SK-N-SH (cell line): ENCODE results near the gene LNPK. TPM values are rescaled to one million over a fixed set of nuclear protein-coding genes. Genes with fewer than 3 reads are reported as not detected.

ENCODE experiments used
- CTCF ChIA-PET: fragments of 300-600, 350-600 bp; formaldehyde crosslinking; extraction: SDS; loops from one replicate; lab custom pipeline; 2021; lab: Yijun Ruan, JAX
- POLR2A ChIA-PET: fragments of 350-600 bp; sonication (Branson Sonifier 250); formaldehyde crosslinking; extraction: SDS; loops from one replicate; lab custom pipeline; 2020; ENCODE audit warnings: antibody characterized with exemption, inconsistent platforms; lab: Yijun Ruan, JAX
- DNase-seq: peaks from one replicate; pipeline ENCODE4 v3.0.0; 2012
- H2AFZ ChIP-seq: fragments of 200-600 bp; sonication (generic); 2 replicates; pipeline ENCODE4 v1.8.1; 2016; ENCODE audit warnings: antibody characterized with exemption, mild to moderate bottlenecking, low read depth
- H3F3A ChIP-seq: fragments of 200-600 bp; sonication (generic); replicated peaks from 2 replicates; pipeline ENCODE3; 2016; ENCODE audit warnings: antibody characterized with exemption, mild to moderate bottlenecking; ENCODE audit not compliant: insufficient read depth
- H3K27ac ChIP-seq, 2 experiments: fragments of 200-500 bp in 1 of 2; fragments of 200-600 bp in 1 of 2; sonication (Bioruptor generic) in 1 of 2; sonication (generic), shearing (Covaris generic) in 1 of 2; 2 replicates each; pipeline versions ENCODE4 v1.5.1 to v1.6.1; 2014 to 2016; ENCODE audit warnings: low read depth in 2 of 2, inconsistent platforms in 1 of 2, low read length in 1 of 2, mild to moderate bottlenecking in 1 of 2, mixed read lengths in 1 of 2
- H3K27me3 ChIP-seq: fragments of 200-600 bp; sonication (generic), shearing (Covaris generic); 2 replicates; pipeline ENCODE4 v1.6.1; 2016; ENCODE audit warnings: mixed run types; ENCODE audit not compliant: insufficient read depth
- H3K36me3 ChIP-seq, 2 experiments: fragments of 200-500 bp in 1 of 2; fragments of 200-600 bp in 1 of 2; sonication (Bioruptor generic) in 1 of 2; sonication (generic) in 1 of 2; replicated peaks in 1 of 2; 2 replicates each; pipeline versions ENCODE3 to v1.5.1; 2014 to 2016; ENCODE audit warnings: low read length in 1 of 2, mild to moderate bottlenecking in 1 of 2; ENCODE audit not compliant: insufficient read depth in 2 of 2, control insufficient read depth in 1 of 2
- H3K4me1 ChIP-seq, 2 experiments: fragments of 200-500 bp in 1 of 2; fragments of 200-600 bp in 1 of 2; sonication (Bioruptor generic) in 1 of 2; sonication (generic), shearing (Covaris generic) in 1 of 2; 2 replicates each; pipeline versions ENCODE4 v1.5.1 to v1.6.1; 2014 to 2016; ENCODE audit warnings: low read depth in 1 of 2, low read length in 1 of 2, mixed run types in 1 of 2; ENCODE audit not compliant: insufficient read depth in 2 of 2, control insufficient read depth in 1 of 2
- H3K4me2 ChIP-seq: fragments of 200-600 bp; sonication (generic), shearing (Covaris generic); 2 replicates; pipeline ENCODE4 v1.6.1; 2017; ENCODE audit warnings: mixed run types
- H3K4me3 ChIP-seq, 2 experiments: fragments of 200-500 bp in 1 of 2; fragments of 200-600 bp in 1 of 2; sonication (Bioruptor generic) in 1 of 2; sonication (generic), shearing (Covaris generic) in 1 of 2; 2 replicates each; pipeline versions ENCODE4 v1.5.1 to v1.8.1; 2014 to 2016; ENCODE audit warnings: low read depth in 2 of 2, inconsistent platforms in 1 of 2, low read length in 1 of 2, mild to moderate bottlenecking in 1 of 2, mixed read lengths in 1 of 2, moderate library complexity in 1 of 2
- H3K79me2 ChIP-seq: fragments of 200-600 bp; sonication (generic); 2 replicates; pipeline ENCODE4 v1.8.1; 2017; ENCODE audit warnings: mild to moderate bottlenecking; ENCODE audit not compliant: insufficient read depth
- H3K9ac ChIP-seq: fragments of 200-600 bp; sonication (generic); 2 replicates; pipeline ENCODE4 v1.6.1; 2017; ENCODE audit warnings: mixed run types
- H3K9me2 ChIP-seq: fragments of 200-600 bp; sonication (generic); 2 replicates; pipeline ENCODE4 v1.6.1; 2017; ENCODE audit warnings: mixed run types
- H3K9me3 ChIP-seq: fragments of 200-600 bp; sonication (generic); 2 replicates; pipeline ENCODE4 v1.6.1; 2017; ENCODE audit warnings: mixed run types, mild to moderate bottlenecking, moderate library complexity
- H4K20me1 ChIP-seq: fragments of 200-600 bp; sonication (generic); 2 replicates; pipeline ENCODE4 v1.6.1; 2017; ENCODE audit warnings: mild to moderate bottlenecking, mixed run types; ENCODE audit not compliant: insufficient read depth
- FOSL2 ChIP-seq: IDR thresholded peaks from 2 replicates; pipeline ENCODE4 v1.4.0; 2012; ENCODE audit warnings: low read depth, mild to moderate bottlenecking, moderate library complexity, borderline replicate concordance
- FOXM1 ChIP-seq: IDR thresholded peaks from 2 replicates; pipeline ENCODE4 v1.4.0; 2012; ENCODE audit warnings: low read depth, mild to moderate bottlenecking
- GATA2 ChIP-seq: sonication (generic); formaldehyde crosslinking; IDR thresholded peaks from 2 replicates; pipeline ENCODE4 v1.5.0; 2020; ENCODE audit warnings: mild to moderate bottlenecking, missing genetic modification reagents
- IRF3 ChIP-seq: fragments of 150-350 bp; IDR thresholded peaks from 2 replicates; pipeline ENCODE4 v1.6.1; 2016; ENCODE audit warnings: mild to moderate bottlenecking, low read depth, low read length
- MAX ChIP-seq: IDR thresholded peaks from 2 replicates; pipeline ENCODE4 v1.4.0; 2012; ENCODE audit warnings: low read depth
- MEF2A ChIP-seq: IDR thresholded peaks from 2 replicates; pipeline ENCODE4 v1.4.0; 2012; ENCODE audit warnings: low read depth, borderline replicate concordance
- NRF1 ChIP-seq: IDR thresholded peaks from 2 replicates; pipeline ENCODE4 v1.6.1; 2012; ENCODE audit warnings: low read depth, mild to moderate bottlenecking, low read length
- POLR2AphosphoS5 ChIP-seq: IDR thresholded peaks from 2 replicates; pipeline ENCODE4 v1.6.1; 2012; ENCODE audit warnings: low read depth, low read length
- RCOR1 ChIP-seq: fragments of 150-350 bp; IDR thresholded peaks from 2 replicates; pipeline ENCODE4 v1.6.1; 2017; ENCODE audit warnings: antibody characterized with exemption, low read length
- REST ChIP-seq: IDR thresholded peaks from 2 replicates; pipeline ENCODE4 v1.6.1; 2012; ENCODE audit warnings: mild to moderate bottlenecking, low read depth, low read length, moderate library complexity
- RFX5 ChIP-seq: IDR thresholded peaks from 2 replicates; pipeline ENCODE4 v1.6.1; 2012; ENCODE audit warnings: mild to moderate bottlenecking, improper control_type of control experiment, low read length
- TAF1 ChIP-seq: IDR thresholded peaks from 2 replicates; pipeline ENCODE4 v1.6.1; 2012; ENCODE audit warnings: low read depth, mild to moderate bottlenecking, low read length, moderate library complexity, borderline replicate concordance
- TCF12 ChIP-seq: IDR thresholded peaks from 2 replicates; pipeline ENCODE4 v1.4.0; 2012
- ZBTB33 ChIP-seq: IDR thresholded peaks from 2 replicates; pipeline ENCODE4 v1.4.0; 2012; ENCODE audit warnings: low read depth, borderline replicate concordance
- WGBS: methylation state at CpG from one replicate; pipeline ENCODE4 v1.1.6; 2017; ENCODE audit warnings: low lambda C conversion rate; 5-methylcytosine and 5-hydroxymethylcytosine counted together
- polyA plus RNA-seq, 3 experiments: library from polyadenylated mRNA; depleted of rRNA; stranded (reverse); fragments of >200 nt; gene quantifications; 2 replicates each; pipeline ENCODE4 v1.2.3, GENCODE V29; 2012
- TF ChIP-seq, protein P1 (sequence below): IDR thresholded peaks from 2 replicates; pipeline ENCODE4; 2012
- TF ChIP-seq, protein P2 (sequence below): IDR thresholded peaks from 2 replicates; pipeline ENCODE4 v1.4.0; 2012; ENCODE audit warnings: low read depth, borderline replicate concordance

Gene LNPK
- polyA plus RNA-seq, 1 of the 3 experiments (the other 2 are of a cell fraction) = 5.0 TPM

- Histone ChIP-seq H3K4me3 (no peak overlapping the region), H4K20me1 (no peaks in the 10 kb centered on the region), H3K27ac (no peak overlapping the region), H3K9me2 (no peaks in the 10 kb centered on the region)
- 57% methylated on average over 2 of the region's 2 CpGs for WGBS
- TF ChIP-seq TCF12 = no peak
- no peak for TF ChIP-seq IRF3
- no peak for TF ChIP-seq NRF1
- no peak for TF ChIP-seq POLR2AphosphoS5
- TF ChIP-seq, protein P1, sequence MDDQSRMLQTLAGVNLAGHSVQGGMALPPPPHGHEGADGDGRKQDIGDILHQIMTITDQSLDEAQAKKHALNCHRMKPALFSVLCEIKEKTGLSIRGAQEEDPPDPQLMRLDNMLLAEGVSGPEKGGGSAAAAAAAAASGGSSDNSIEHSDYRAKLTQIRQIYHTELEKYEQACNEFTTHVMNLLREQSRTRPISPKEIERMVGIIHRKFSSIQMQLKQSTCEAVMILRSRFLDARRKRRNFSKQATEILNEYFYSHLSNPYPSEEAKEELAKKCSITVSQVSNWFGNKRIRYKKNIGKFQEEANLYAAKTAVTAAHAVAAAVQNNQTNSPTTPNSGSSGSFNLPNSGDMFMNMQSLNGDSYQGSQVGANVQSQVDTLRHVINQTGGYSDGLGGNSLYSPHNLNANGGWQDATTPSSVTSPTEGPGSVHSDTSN = no peak
- TF ChIP-seq ZBTB33 = no peak
- no peak for TF ChIP-seq TAF1
- TF ChIP-seq RFX5 = no peak
- TF ChIP-seq MEF2A = no peak
- TF ChIP-seq FOXM1 = no peak
- TF ChIP-seq, protein P2, sequence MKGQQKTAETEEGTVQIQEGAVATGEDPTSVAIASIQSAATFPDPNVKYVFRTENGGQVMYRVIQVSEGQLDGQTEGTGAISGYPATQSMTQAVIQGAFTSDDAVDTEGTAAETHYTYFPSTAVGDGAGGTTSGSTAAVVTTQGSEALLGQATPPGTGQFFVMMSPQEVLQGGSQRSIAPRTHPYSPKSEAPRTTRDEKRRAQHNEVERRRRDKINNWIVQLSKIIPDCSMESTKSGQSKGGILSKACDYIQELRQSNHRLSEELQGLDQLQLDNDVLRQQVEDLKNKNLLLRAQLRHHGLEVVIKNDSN = no peak
- TF ChIP-seq, all 33 proteins: peak for 0
- H3K79me2 ChIP-seq = no peaks in the 10 kb centered on the region
- H3K4me2 ChIP-seq = no peak overlapping the region
- ChIA-PET CTCF (interaction anchor here (1.2 kb wide), 1 partner anchor 10 kb away, joined by 4 read pairs; no protein-coding TSS in a partner anchor), POLR2A (no interaction called here)
- H3K9ac ChIP-seq = no peak overlapping the region
- H3K4me1 ChIP-seq = no peaks in the 10 kb centered on the region
- no peak overlapping the region for H2AFZ ChIP-seq
- no peaks in the 10 kb centered on the region for H3K9me3 ChIP-seq
- no peaks in the 10 kb centered on the region for H3K36me3 ChIP-seq
- DNase-seq = no peak
- H3F3A ChIP-seq = no peaks in the 10 kb centered on the region
- H3K27me3 ChIP-seq = no peaks in the 10 kb centered on the region
These were observed 36.6 kb upstream of the LNPK start for GRCh38 chr2:176038694-176039093.

- no peaks in the 10 kb centered on the region for H3K4me1 ChIP-seq
- H2AFZ ChIP-seq = no peak overlapping the region
- H3K4me3 ChIP-seq = no peak overlapping the region
- H3K4me2 ChIP-seq = no peak overlapping the region
- ChIA-PET POLR2A (no interaction called here), CTCF (no interaction called here)
- no peaks in the 10 kb centered on the region for H3K9me2 ChIP-seq
- H3F3A ChIP-seq = no peaks in the 10 kb centered on the region
- 50% methylated on average over 6 of the region's 6 CpGs for WGBS
- no peaks in the 10 kb centered on the region for H4K20me1 ChIP-seq
- no peaks in the 10 kb centered on the region for H3K79me2 ChIP-seq
- H3K36me3 ChIP-seq = no peaks in the 10 kb centered on the region
- H3K27me3 ChIP-seq = no peaks in the 10 kb centered on the region
- no peak overlapping the region for H3K9ac ChIP-seq
- DNase-seq = no peak
- H3K9me3 ChIP-seq = no peaks in the 10 kb centered on the region
- H3K27ac ChIP-seq = no peak overlapping the region
- TF ChIP-seq FOSL2 = no peak
- TF ChIP-seq, protein P2 = no peak
- TF ChIP-seq GATA2 (CRISPR knock-in tag) = no peak
- TF ChIP-seq NRF1 = no peak
- TF ChIP-seq MAX = no peak
- no peak for TF ChIP-seq FOXM1
- TF ChIP-seq REST = no peak
- no peak for TF ChIP-seq RCOR1
These were observed 33.1 kb upstream of the LNPK start for GRCh38 chr2:176035013-176035691.
